SHP77 (cell line): ENCODE measurements around the gene PLB1.

Experiments used
- DNase-seq, 2 experiments: peaks; one replicate each; lab custom pipeline; 2025; lab: John Stamatoyannopoulos, UW

Gene PLB1

DNA sequence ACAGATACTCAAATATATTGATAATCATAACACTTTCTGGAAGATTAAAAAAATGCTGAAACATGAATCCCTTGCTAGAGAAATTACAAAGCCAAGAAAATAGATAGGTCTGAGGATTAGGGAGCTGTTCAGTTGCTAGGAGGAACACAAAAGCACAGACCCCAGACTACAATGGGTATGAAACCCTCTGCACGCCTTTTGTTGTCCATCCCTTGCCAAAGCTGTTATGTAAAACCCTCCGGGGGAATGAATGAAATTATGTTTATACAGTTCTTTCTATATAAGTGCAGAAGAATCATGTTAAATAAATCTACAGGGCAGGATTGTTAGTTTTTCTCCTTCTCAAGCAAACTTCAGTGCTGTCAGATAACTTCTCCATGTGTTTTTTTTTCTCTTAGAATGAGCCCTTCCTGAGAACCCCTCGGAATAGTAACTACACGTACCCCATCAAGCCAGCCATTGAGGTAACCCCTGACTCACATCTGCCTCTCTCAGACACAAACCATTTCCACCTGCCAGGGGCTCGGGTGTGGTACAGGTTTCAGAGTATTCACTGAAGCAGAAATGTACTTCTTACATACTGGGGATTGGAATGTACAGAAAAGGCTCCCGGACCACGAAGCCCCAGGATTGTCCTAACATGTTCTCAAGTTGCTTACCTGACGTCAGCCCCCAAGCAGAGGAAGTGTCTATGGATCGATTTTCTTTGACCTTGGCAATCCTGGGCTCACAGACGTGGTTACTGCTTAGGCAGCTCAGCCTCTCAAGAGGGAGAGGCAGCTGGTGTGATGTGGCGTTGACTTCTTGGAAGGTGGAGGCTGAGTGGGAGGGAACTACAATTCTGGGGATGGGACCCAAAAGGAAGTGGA lies 118.0 kb downstream of the PLB1 start:
- no peak for DNase-seq

DNA sequence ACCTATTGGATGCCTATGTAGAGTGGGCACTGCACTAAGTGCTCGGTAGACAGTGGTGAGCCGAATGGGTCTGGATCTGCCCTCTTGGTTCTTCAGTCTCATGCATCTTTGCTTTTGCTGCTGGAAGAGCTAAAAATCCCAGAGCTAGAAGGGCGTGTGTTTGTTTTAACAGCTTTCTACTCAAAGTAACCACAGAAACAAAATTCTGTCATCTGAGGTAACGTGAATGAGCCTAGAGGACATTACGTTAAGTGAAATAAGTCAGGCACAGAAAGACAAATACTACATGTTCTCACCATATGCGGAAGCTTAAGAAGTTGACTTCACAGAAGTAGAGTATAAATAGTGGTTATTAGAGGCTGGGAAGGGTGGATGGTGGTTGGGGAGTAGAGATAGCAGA lies 119.8 kb downstream of the PLB1 start:
- DNase-seq, result no peak

DNA sequence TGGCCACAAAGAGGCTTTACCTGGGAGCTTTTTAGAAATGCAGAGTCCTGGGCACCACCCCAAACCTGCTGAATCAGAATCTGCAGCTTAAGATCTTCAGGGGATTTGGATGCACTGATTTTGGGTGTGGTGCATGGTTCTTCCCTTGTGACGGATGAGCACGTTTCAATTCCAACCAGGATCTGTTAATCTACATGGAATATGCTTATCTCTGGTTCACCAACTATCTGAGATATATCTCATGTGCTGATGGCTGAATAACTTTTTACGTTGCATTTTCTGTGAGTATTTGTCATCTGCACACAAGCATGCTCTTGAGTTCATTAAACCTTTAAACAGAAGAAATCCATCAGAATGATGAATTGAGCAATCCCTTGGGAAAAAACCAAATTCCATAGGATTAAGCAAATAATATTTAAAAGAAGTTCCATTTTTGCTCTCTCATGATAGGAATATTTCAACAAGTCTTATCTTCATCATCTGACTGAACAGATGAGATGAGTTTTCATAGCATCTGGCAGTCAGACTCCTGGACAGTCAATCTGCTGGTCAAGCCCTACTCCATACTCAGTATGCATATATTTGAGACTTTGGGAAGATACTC lies 120.6 kb downstream of the PLB1 start:
- no peak for DNase-seq

DNA sequence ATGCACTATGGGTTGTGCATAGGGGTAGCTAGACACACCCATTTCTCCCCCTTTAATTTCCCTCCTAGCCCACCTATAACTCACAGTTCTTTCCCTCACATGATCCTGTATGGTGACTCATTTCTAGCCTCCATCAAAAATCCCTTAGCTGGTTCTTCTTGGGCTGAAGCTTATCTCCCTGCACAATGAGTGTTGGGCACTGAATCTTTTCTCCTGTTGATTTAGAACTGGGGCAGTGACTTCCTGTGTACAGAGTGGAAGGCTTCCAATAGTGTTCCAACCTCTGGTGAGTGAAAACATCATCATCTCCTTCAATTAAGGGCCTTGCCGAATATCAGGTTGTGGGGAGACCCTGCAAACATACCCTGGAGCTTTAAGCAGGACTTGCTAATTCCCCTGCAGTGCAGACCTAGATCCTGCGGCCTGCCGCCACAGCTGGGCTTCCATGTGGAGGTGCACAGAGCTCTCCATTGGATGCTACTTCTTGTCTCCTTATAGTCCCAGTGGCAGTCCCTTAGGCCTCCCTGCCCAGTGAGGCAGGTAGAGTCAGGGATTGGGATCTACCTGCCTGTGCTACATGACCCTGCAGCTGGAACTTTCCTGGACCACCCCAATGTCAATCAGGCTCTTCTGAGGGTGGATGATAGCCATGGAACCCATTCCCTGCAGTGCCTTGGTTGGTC lies 121.8 kb downstream of the PLB1 start:
- DNase-seq, result no peak

DNA sequence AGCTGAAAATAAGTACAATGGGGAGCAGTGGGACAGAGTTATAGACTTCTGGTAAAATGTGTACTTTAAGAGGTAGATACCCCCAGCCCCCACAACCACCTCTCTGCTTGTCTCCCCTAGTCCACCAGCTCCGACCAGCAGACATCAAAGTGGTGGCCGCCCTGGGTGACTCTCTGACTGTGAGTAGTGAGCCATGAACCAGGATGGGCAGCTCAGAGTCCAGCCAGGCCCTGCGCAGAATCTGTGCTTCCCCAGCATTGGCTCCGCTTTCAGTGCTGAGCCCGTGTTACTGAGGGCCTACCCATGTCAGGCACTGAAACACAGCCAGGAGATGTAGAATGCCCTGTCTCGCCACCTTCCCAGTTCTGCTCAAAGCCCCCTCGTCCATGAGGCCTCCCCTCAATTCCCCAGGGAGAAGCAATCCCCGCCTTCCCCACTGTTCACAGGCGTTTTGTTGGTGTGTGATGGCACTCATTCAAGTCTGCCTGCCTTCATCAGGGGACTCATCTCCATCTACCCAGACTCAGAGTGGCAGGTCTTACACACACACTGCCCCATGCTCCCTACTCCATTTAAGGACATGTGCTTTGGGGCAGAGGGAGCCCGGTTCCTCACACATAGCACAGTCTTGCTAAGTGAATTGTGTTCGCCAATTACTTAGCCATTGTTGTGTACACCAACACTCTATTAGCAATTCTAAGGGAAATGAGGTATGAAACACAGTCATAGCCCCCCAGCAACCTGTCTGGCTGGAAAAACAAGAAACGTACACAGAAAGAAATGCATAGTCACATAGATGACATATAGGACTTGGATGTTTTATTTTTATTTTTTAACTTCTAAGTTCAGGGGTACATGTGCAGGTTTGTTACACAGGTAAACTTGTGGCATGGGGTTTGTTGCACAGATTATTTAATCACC lies 122.6 kb downstream of the PLB1 start:
- no peak for DNase-seq

DNA sequence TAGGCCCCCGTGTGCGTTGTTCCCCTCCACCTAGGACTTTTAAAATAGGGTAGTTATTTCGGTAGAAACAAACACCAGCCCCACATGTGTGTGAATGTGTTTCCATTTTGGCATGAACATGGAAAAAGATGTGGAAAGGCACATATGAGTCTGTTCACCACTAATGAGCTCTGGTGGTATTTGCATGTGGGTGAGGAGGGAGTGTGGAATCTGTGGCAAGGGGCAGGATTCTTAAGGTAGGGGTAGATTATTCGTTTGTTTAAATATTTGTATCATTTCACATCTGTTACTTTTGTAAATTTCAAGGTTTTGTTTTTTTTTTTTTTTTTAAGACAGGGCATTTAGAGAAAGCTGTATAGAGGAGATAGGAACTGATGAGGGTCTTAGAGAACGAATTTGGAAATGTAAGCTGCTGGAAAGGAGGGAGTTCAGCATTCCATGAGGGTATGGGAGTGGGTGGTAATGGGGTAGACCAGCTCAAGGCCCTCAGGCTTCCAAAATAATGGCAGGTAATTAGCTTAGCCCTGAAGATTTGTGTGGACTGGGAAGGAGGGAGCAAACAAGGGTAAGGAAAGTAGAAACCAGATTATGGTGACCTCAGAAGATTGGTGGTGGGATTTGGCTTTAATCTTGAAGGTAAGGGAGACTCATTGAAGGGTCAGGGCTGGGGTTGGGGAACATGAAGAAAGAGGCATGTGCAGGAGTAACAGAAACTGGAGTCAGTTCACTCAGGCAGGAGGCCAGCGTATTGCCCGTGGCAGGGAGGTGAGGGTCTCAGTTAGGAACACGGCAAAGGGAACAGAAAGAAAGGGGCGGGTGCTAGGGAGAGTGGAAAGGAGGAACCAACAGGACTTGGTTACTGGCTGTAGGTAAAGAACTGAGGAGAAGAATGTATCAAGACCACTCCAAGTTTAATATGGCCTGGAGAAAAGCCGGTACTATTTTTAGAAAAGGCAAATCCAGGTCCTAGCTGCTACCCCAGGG lies 123.6 kb downstream of the PLB1 start:
- DNase-seq, result no peak

DNA sequence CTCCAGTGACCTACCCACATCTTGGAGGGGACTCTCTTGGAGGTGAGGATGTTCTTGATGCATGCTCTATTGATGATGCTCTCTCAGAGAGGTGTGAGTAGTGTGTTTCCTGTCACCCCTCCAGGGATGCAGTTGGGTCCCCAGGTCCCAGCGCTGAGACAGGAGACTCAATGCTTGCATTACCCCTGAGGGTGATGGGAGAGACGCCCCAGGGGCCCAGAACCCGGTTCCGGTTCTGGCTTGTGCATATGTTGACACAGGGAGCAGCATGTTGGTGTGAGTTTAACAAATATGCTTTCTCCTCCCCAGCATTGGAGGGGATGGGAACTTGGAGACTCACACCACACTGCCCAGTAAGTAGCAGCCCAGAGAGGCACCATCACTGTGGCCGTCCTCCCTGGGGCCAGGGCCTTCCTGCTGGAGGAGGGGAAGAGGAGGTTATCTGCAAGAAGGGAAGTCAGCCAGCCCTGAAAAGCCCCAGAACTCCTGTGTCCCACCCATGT lies 124.5 kb downstream of the PLB1 start:
- no peak for DNase-seq

DNA sequence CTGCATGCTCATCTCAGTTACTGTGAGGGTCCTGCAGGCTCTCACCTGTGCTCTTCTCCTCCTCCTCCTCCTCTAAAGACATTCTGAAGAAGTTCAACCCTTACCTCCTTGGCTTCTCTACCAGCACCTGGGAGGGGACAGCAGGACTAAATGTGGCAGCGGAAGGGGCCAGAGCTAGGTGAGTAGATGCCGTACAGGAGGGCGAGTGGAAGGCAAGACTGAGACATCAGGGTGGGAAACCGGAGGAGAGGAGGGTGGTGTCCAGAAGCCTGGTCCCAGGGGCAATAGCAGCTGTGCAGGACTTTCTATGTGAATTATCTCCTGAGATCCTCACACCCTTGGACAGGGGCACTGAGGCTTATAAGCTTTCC lies 124.9 kb downstream of the PLB1 start:
- no peak for DNase-seq

DNA sequence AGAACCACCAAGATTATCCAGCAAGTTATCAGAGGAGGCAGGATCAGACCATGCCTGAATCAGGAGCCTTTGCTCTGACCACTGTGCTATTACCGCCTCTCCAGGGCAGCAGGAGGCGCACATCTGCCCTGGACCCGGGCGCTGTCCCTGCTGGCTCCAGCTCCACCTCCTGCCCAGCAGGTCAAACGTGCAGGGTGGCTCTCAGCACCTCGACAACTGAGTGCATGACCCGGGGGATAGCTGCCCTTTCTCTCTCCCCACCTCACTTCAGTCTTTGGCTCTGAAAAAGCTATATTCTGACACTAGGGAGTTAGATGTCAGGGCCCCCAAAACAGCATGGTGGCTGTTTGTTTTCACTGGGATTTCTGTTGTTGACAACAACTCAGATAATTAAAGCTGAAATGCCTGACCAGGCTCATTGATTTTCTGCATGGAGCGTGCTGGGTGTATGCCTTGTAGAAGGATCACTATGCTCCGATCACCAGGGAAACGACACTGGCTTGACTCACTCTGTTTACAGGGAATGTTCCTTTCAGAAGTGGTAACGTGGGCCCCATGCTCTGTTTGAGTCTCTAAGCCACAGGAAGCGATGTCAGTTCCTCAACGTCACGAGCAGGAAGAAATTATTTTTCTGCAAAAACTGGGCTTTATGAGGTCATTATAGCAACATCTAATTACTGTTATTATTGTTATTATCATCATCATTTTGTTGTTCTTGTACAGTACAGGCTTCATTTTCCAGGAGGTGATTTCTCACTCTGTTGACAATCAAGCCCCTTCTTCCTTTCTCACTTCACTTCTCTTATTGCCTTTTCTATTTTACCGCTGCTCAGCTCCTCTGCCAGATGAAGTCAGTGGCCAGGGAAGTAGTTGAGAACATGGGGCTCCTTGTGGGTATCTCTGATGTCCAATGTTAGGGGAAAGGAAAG lies 125.6 kb downstream of the PLB1 start:
- peak in 1 of 2 experiments; percentile 20 for DNase-seq

DNA sequence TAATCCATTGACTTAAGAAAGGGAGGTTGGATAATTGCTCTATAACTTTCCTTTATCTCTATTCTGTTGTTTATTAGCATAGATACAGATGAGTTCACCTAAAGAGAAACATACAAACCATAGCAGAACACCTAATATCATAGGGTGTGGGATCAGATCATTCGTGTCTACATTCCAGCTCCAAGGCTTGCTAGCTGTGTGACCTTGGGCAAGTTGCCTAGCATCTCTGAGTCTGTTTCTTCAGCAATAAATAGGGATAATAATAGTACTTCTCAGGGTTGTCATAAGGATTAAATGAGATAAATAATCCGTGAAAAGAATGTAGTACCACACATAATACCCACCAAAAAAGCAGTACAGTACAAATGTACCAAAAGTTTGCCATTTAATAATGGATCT lies 126.2 kb downstream of the PLB1 start:
- DNase-seq, result no peak

DNA sequence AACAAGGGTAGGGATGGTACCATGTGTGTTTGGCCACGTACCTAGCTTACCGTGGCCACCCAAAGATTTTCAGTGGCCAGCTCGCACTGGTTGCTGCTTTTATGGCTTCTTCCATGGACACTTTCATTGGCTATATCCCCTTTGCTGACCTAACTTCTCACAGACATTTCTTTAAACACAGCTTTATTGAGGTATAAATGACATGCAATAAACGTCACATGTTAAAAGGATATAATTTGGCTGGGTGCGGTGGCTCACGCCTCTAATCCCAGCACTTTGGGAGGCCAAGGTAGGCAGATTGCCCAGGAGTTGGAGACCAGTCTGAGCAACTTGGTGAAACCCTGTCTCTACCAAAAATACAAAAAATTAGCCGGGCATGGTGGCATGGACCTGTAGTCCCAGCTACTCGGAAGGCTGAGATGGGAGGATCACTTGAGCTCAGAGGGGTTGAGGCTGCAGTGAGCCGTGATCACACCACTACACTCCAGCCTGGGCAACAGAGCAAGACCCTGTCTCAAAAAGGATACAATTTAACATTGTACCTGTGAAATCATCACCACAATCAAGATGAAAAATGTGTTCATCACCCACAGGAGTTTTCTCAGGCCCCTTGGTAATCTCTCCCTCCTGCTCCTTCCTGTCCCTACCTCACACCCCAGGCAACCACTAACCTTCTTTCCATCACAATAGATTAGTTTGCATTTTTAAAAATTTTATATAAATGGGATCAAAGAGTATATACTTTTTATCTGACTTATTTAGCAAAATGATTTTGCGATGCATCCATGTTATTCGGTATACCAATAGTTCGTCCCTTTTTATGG lies 127.9 kb downstream of the PLB1 start:
- DNase-seq, result no peak

DNA sequence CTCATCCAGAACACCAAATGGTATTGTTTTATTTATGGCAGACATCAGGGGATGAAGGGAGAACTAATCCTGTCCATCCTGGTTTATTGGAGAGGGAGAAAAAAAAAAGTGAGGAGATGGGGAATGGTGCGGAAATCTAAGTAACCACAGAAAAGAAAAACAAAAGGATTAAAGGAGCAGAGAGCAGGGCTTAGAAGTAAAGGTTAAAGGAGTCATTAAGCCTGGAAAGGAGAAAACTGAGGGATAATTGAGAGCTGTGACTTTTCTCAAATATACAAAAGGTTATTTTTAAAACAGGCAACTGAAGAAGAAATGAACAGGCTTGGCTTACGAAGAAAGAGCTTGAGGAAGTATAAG lies 128.6 kb downstream of the PLB1 start:
- DNase-seq, result no peak

DNA sequence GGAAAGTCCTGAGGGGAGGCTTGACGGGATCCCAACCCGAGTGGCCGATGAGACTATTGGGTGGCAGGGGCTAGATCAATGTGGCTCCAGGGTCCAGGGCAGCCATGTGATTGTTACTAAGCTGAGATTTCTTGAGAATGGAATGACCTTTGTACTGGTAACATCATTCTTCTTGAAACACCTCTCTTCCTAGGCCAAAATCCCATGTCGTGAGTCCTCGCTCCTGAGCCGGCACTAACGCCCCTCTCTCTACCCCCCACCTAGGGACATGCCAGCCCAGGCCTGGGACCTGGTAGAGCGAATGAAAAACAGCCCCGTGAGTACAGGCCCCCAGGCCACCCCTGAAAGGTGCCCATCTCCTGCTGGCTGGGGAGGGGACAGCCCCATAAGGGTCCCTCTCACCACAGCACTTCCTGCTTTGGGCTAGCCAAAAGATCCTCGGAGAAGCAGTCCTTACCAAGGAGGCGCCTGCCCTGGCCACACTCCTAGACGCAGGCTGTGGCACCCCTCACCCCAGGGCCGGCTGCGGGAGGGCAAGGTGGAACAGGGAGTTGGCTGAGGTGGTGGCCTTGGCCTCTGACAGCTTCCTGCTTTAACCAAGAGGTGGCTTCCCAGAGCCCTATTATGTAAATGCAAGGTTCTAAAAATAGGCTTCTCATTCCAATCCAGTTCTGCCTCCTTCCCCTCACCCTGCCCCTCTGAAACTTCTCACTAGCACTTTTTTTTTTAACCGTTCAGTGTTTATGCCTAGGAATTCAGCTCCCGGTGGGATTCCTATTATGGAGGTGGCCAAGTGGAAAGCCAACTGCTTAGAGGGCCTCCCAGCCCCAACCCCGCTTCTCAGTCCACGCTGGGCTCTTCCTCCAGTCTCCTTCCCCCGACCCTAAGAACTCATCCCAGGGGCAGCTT lies 129.2 kb downstream of the PLB1 start:
- DNase-seq, result no peak

DNA sequence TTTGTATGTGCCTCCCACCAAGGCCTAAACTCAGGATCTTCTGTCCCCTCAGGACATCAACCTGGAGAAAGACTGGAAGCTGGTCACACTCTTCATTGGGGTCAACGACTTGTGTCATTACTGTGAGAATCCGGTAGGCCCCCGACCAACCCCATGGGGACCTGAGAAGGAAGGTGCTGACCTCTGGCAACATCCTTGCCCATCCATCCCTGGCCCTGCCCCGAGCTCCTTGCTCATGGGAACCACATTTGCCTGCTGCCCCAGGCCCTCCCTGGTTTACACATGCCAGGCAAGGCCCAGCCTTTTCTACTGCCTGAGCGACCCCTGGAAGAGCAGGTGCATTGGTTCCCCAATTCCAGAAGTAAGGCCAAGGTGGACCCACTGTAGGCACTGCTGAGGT lies 130.5 kb downstream of the PLB1 start:
- no peak for DNase-seq

DNA sequence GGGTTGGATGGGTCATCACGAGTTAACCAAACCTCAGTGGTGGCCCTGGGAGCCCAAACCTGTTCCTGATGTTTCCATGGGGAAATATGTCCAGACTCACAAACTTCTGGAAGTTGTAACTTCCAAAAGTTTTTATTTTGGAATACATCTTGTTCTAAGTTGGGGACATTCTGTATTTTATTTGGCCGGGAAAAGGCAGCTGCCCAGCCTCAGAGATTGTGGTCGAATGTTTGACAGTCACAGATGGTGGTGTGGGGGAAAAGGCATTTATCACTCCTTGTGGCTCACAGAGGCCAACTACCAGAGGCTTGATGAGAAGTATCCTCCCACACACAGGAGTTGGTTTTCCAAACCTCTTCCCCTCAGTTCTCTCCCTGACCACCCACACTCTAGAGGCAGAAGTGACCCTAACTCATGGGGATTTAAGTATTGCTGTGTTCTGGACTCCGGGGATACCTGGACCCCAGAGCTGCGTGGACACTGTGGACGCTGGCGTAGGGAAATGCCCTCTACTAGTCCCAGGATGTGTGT lies 131.1 kb downstream of the PLB1 start:
- DNase-seq, result no peak

DNA sequence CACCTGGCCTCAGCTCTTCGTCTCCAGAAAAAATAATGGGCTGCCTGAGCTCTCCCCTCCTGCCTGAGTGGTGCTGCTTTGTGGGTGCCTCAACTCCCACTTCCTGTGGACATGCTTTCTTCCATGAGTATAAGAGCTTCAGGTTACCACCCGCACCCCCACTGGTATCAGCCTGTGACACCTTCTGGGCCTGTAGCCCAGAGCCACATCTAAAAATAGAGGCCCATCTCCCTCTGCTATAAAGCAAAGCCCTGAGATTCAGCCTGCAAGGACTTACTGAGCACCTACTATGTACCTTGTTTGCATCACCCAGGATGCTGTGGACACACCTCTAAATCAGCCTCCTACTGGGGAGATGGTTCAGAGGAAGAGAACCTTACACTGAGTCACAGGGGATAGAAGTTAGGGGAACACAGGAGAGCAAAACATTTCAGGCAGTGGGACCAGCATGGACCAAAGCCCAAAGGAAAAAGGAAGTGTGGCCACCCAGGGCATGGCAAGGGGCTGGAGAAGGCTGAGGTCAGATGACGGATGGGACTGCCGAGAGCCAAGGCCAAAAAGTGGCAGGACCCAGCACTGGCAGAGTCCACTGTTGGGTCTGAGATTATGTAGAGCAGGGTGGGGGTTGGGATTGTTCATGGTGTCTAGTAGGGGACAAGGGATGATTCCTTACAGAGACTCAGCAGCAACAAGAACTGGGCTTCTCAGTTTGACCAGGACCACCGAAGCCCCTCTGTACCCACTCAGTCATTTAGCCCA lies 132.0 kb downstream of the PLB1 start:
- no peak for DNase-seq

DNA sequence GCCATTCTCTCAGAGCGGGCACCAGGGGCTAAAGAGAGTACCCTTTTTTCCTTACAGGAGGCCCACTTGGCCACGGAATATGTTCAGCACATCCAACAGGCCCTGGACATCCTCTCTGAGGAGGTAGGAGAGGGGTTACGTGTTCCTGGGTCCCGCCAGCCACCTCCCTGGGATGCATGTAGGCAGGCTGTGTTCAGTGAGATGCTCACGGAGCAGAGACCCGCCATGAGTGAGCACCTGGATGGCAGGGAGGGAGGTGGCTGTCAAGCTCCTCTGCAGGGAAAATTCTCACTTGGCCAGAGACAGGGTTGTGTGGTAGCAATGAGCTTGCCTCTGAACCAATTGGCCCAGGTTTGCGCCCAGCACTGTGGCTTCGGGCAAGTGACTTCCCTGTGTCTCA lies 132.6 kb downstream of the PLB1 start:
- no peak for DNase-seq
